BLaER1 treated with 17β-estradiol and CSF1 and Interleukin-3, amounts not matched to agents 10 nM and 100 nM (cell line): ENCODE data around the gene ARRB1.

ENCODE experiments used
- H3K27ac ChIP-seq, 11 experiments: shearing (Covaris generic); formaldehyde crosslinking; 2 replicates each; pipeline ENCODE4 v1.8.1; 2022
- H3K27me3 ChIP-seq, 11 experiments: shearing (Covaris generic); formaldehyde crosslinking; 2 replicates each; pipeline ENCODE4 v1.8.1; 2022
- H3K36me3 ChIP-seq, 11 experiments: shearing (Covaris generic); formaldehyde crosslinking; 2 replicates each; pipeline ENCODE4 v1.8.1; 2022
- H3K4me1 ChIP-seq, 10 experiments: shearing (Covaris generic); formaldehyde crosslinking; 2 replicates each; pipeline ENCODE4 v1.8.1; 2022
- H3K4me2 ChIP-seq, 11 experiments: shearing (Covaris generic); formaldehyde crosslinking; 2 replicates each; pipeline ENCODE4 v1.8.1; 2022
- H3K4me3 ChIP-seq, 10 experiments: shearing (Covaris generic); formaldehyde crosslinking; 2 replicates each; pipeline ENCODE4 v1.8.1; 2022
- H3K9ac ChIP-seq, 11 experiments: shearing (Covaris generic); formaldehyde crosslinking; 2 replicates each; pipeline ENCODE4 v1.8.1; 2022
- H3K9me3 ChIP-seq, 11 experiments: shearing (Covaris generic); formaldehyde crosslinking; replicated peaks in 1 of 11; 2 replicates each; pipeline ENCODE4 v1.8.1; 2022
- H4K20me1 ChIP-seq, 11 experiments: shearing (Covaris generic); formaldehyde crosslinking; 2 replicates each; pipeline ENCODE4 v1.8.1; 2022
- Cebpa-rat ChIP-seq, 11 experiments: shearing (Covaris generic); IDR thresholded peaks; 2 replicates each; pipeline ENCODE4 v1.8.1; 2022

The ARRB1 gene

GRCh38 chr11:75342966-75343870 lies 8.2 kb downstream of the ARRB1 start:
- Histone ChIP-seq H3K36me3 (peaks cover 0 to 25% (median 9%) of the 10 kb centered on the region in 11 experiments; a peak in 11 of 22 replicates), H3K9me3 (no peaks in the 10 kb centered on the region), H3K9ac (peak overlapping the region; percentile 71 to 92 (median 86); a peak in 21 of 22 replicates), H3K4me1 (peaks cover 93 to 100% (median 98%) of the 10 kb centered on the region in 10 experiments), H3K4me3 (peak overlapping the region; percentile 13 to 60 (median 38); a peak in 17 of 20 replicates), H3K27ac (peak overlapping the region; percentile 19 to 98 (median 94); a peak in 21 of 22 replicates), H3K27me3 (no peaks in the 10 kb centered on the region), H4K20me1 (peaks cover 0 to 57% (median 25%) of the 10 kb centered on the region in 11 experiments; a peak in 11 of 22 replicates), H3K4me2 (peak overlapping the region; percentile 94 to 100 (median 97))
- no peak for TF ChIP-seq Cebpa-rat (IDR thresholded peaks at IDR 0.05)

- no peak for TF ChIP-seq Cebpa-rat (IDR thresholded peaks at IDR 0.05)
- Histone ChIP-seq H3K27ac (peak overlapping the region; percentile 67 to 98 (median 94)), H3K36me3 (peaks cover 0 to 18% (median 1%) of the 10 kb centered on the region in 11 experiments; a peak in 10 of 22 replicates), H3K27me3 (no peaks in the 10 kb centered on the region), H3K4me2 (peak overlapping the region; percentile 94 to 100 (median 97)), H3K9me3 (no peaks in the 10 kb centered on the region), H3K4me1 (peaks cover 93 to 100% (median 98%) of the 10 kb centered on the region in 10 experiments), H4K20me1 (peaks cover 0 to 56% (median 17%) of the 10 kb centered on the region in 11 experiments; a peak in 11 of 22 replicates), H3K9ac (peak overlapping the region; percentile 71 to 92 (median 86); a peak in 21 of 22 replicates), H3K4me3 (peak overlapping the region in 6 of 10 experiments; percentile 13 to 57 (median 39); a peak in 8 of 20 replicates)
Observed at GRCh38 chr11:75342231-75342918, 9.1 kb downstream of the ARRB1 start.

GRCh38 chr11:75341612-75342011 lies 9.8 kb downstream of the ARRB1 start:
- Histone ChIP-seq H3K4me2 (peak overlapping the region; percentile 94 to 100 (median 97)), H3K27me3 (no peaks in the 10 kb centered on the region), H4K20me1 (peaks cover 0 to 56% (median 9%) of the 10 kb centered on the region in 11 experiments; a peak in 9 of 22 replicates), H3K36me3 (peaks cover 0 to 14% (median under 1%) of the 10 kb centered on the region in 11 experiments; a peak in 8 of 22 replicates), H3K27ac (peak overlapping the region; percentile 67 to 98 (median 94)), H3K4me1 (peaks cover 93 to 100% (median 98%) of the 10 kb centered on the region in 10 experiments), H3K9me3 (no peaks in the 10 kb centered on the region), H3K4me3 (peak overlapping the region in 7 of 10 experiments; percentile 17 to 57 (median 38); a peak in 12 of 20 replicates), H3K9ac (peak overlapping the region; percentile 71 to 92 (median 85))
- no peak for TF ChIP-seq Cebpa-rat (IDR thresholded peaks at IDR 0.05)

- Histone ChIP-seq H3K4me3 (peak overlapping the region; percentile 16 to 67 (median 52); a peak in 19 of 20 replicates), H3K4me1 (peaks cover 93 to 100% (median 98%) of the 10 kb centered on the region in 10 experiments), H3K9me3 (no peaks in the 10 kb centered on the region), H3K4me2 (peak overlapping the region; percentile 94 to 100 (median 97)), H3K27ac (peak overlapping the region; percentile 63 to 98 (median 94)), H3K36me3 (peaks cover 0 to 32% (median 11%) of the 10 kb centered on the region in 11 experiments; a peak in 12 of 22 replicates), H3K9ac (peak overlapping the region; percentile 74 to 92 (median 85)), H4K20me1 (peaks cover 0 to 56% (median 0%) of the 10 kb centered on the region in 11 experiments; a peak in 7 of 22 replicates), H3K27me3 (no peaks in the 10 kb centered on the region)
- no peak for TF ChIP-seq Cebpa-rat (IDR thresholded peaks at IDR 0.05)
Observed at GRCh38 chr11:75339685-75340409, 11.6 kb downstream of the ARRB1 start.

GRCh38 chr11:75338516-75339208 lies 12.8 kb downstream of the ARRB1 start:
- no peaks in the 10 kb centered on the region for H3K27me3 ChIP-seq
- no peaks in the 10 kb centered on the region for H3K9me3 ChIP-seq
- peaks cover 93 to 100% (median 98%) of the 10 kb centered on the region in 10 experiments for H3K4me1 ChIP-seq
- H3K27ac ChIP-seq, result peak overlapping the region; percentile 63 to 98 (median 94)
- peak overlapping the region; percentile 94 to 100 (median 97) for H3K4me2 ChIP-seq
- peak overlapping the region; percentile 74 to 92 (median 85) for H3K9ac ChIP-seq
- no peak for TF ChIP-seq Cebpa-rat (IDR thresholded peaks at IDR 0.05)
- peaks cover 0 to 42% (median 14%) of the 10 kb centered on the region in 11 experiments; a peak in 13 of 22 replicates for H3K36me3 ChIP-seq
- peaks cover 0 to 59% (median 3%) of the 10 kb centered on the region in 11 experiments; a peak in 9 of 22 replicates for H4K20me1 ChIP-seq
- H3K4me3 ChIP-seq, result peak overlapping the region in 9 of 10 experiments; percentile 10 to 67 (median 51); a peak in 12 of 20 replicates

- TF ChIP-seq Cebpa-rat (IDR thresholded peaks at IDR 0.05), result no peak
- peaks cover 90 to 98% (median 97%) of the 10 kb centered on the region in 10 experiments for H3K4me1 ChIP-seq
- no peaks in the 10 kb centered on the region for H3K27me3 ChIP-seq
- peak overlapping the region in 1 of 10 experiments; percentile 5; a peak in 2 of 20 replicates for H3K4me3 ChIP-seq
- H3K36me3 ChIP-seq, result peaks cover 0 to 45% (median 8%) of the 10 kb centered on the region in 11 experiments; a peak in 12 of 22 replicates
- peak overlapping the region; percentile 53 to 92 (median 83); a peak in 17 of 22 replicates for H3K9ac ChIP-seq
- peak overlapping the region; percentile 63 to 98 (median 94); a peak in 21 of 22 replicates for H3K27ac ChIP-seq
- H3K4me2 ChIP-seq, result peak overlapping the region; percentile 94 to 100 (median 97)
- H4K20me1 ChIP-seq, result peaks cover 0 to 61% (median 10%) of the 10 kb centered on the region in 11 experiments; a peak in 9 of 22 replicates
- H3K9me3 ChIP-seq, result no peaks in the 10 kb centered on the region
Observed at GRCh38 chr11:75337195-75337654, 14.2 kb downstream of the ARRB1 start.

- Histone ChIP-seq H3K9ac (peak overlapping the region in 9 of 11 experiments; percentile 4 to 68 (median 25); a peak in 12 of 22 replicates), H4K20me1 (peaks cover 0 to 84% (median 10%) of the 10 kb centered on the region in 11 experiments; a peak in 10 of 22 replicates), H3K4me2 (peak overlapping the region; percentile 94 to 100 (median 97)), H3K4me1 (peaks cover 93 to 100% (median 98%) of the 10 kb centered on the region in 10 experiments), H3K27me3 (no peaks in the 10 kb centered on the region), H3K27ac (peak overlapping the region in 10 of 11 experiments; percentile 21 to 98 (median 94); a peak in 16 of 22 replicates), H3K9me3 (no peaks in the 10 kb centered on the region), H3K4me3 (no peak overlapping the region), H3K36me3 (peaks cover 0 to 51% (median 13%) of the 10 kb centered on the region in 11 experiments; a peak in 12 of 22 replicates)
- TF ChIP-seq Cebpa-rat (IDR thresholded peaks at IDR 0.05), result no peak
Observed at GRCh38 chr11:75334976-75335375, 16.5 kb downstream of the ARRB1 start.
